Stimulated activated CD4-positive, alpha-beta T cell treated with anti-CD3 and anti-CD28 coated beads, Interleukin-15, amount 100 ng/mL, for 24 hours (primary cell): ENCODE results near the gene TGM4.
"Not testable (repeated sequence)": the region's sequence is repeated elsewhere in the genome, so short reads cannot be mapped to it uniquely, and the experiment has no call there.

Experiments used
- DNase-seq: peaks from one replicate; pipeline ENCODE4 v3.0.0-alpha.2; 2020

The TGM4 gene

GRCh38 chr3:44874308-44874707, at the start of gene TGM4:
TGM4 (plus strand) TSS chr3:44874608; CDS start chr3:44874679, 71 bp downstream.
- DNase-seq, result no peak

- no peak for DNase-seq
These were observed 49.0 kb upstream of the TGM4 start for GRCh38 chr3:44825264-44825925.

GRCh38 chr3:44827196-44827595, 47.2 kb upstream of the TGM4 start:
- no peak for DNase-seq

- no peak for DNase-seq
These were observed 43.2 kb upstream of the TGM4 start for GRCh38 chr3:44831232-44831631.

- no peak for DNase-seq
These were observed 42.4 kb upstream of the TGM4 start for GRCh38 chr3:44832032-44832431.

GRCh38 chr3:44832965-44833364, 41.4 kb upstream of the TGM4 start:
- no peak for DNase-seq

DNA sequence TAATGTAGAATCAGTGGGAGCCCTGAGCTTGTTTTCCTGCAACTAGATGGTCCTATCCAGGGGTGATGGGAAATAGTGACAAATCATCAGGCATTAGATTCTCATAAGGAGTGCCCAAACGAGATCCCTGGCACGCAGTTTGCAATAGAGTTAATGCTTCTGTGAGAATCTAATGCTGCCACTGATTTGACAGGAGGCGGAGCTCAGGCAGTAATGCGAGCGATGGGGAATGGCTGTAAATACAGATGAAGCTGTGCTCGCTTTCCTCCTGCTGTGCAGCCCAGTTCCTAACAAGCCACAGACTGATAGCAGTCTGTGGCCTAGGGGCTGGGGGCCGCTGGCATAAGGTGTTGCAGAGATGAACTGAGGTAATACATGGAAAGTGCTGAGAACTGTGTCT, 41.0 kb upstream of the TGM4 start:
- DNase-seq, result no peak

- DNase-seq, result no peak
These were observed 38.7 kb upstream of the TGM4 start for GRCh38 chr3:44835684-44836083.

DNA sequence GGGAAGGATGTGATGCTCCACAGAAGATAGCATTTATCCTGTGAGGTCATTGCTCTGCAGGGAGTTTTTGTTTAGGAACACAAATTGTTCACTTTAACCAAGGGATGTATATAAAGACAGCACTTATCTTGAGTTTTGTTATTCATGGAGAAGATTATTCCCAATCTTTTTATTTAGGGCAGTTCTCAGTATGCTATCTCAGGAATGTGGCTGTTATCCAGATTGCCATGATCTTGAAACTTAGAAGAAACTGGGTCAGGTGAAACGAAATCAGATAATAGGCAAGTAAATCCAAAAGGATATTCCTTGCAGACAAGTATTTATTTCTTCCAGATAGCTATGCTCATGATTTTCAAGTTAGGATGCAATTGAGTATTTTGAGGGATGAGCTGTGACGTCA, 32.0 kb upstream of the TGM4 start:
- DNase-seq, result no peak

- no peak for DNase-seq
These were observed 28.6 kb upstream of the TGM4 start for GRCh38 chr3:44845528-44846520.

DNA sequence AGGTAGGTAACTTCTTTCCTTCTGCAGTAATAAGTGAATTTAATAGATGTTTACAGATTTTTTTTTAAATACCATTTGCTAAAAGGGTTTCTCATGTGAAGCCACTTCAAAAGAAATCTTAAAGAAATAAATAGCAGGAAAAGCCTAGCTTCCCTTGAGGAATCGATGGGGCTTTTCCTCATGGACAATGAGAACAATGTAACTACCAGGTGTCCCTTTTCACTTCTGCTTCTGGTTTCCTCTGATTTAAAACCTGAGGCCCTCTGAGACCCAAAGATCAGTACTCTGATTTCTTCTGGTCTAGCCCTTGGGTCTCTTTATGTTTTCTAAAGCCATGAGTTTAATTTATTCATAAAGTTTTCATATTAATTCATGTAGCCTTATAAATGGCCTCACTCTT, 25.8 kb upstream of the TGM4 start:
- DNase-seq, result no peak

DNA sequence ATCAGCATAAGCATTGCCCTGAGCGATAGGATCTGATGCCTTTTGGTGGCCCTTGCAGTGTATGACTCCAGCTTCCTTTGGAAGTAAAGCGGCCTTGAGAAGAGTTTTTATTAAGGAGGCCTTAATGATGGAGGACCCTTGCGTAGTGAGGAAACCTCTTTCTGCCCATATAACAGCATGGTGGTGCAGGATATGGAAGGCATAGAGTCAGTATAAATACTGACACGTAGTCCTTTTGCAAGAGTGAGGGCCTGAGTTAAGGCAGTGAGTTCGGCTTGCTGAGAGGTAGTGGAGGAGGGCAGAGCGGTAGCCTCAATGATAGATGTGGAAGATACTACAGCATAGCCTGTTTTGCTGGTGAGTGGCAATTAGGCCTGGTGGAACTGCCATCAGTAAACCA, 17.7 kb upstream of the TGM4 start:
- DNase-seq, result not testable (repeated sequence)

- no peak for DNase-seq
These were observed 14.3 kb upstream of the TGM4 start for GRCh38 chr3:44860117-44860516.

DNA sequence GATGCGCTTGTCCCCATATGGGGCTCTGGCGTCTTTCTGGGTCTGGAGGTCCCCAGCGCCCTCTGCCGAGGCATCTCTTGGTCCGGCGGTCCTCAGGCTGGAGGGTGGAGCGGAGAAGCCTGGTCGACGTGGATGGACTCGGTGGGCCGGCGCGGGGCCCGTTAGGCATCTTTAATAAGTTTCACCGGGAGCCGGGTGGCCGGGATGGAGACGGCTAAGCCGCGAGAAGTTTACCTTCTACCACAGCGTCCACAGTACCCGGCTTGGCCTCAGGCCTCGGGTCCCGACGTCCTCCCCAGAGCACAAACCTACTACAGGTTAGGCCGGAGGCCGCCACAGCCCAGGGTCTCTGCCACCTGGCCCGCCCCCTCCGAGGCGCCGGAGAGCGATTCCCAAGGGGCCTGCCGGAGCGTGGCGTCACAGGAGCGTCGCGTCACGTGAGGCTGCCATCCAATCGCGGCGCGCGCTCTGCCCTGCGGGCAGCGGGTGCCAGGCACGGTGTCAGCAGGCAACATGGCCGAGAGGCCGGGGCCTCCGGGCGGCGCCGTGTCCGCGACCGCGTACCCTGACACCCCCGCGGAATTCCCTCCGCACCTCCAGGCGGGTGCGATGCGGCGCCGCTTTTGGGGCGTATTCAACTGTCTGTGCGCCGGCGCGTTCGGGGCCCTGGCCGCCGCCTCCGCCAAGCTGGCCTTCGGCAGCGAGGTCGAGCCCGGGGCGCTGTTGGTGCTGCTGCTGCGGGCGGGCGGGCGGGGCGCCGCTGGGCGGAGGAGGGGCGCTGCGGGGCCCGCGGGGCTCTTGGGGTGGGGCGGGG, 12.8 kb upstream of the TGM4 start, which contains the start of gene TMEM42:
TMEM42 (plus strand) TSS at position 501 of the 814 bp plus-strand sequence; CDS start at position 514, 13 bp downstream.
- DNase-seq, result peak; percentile 91

- DNase-seq, result no peak
These were observed 12.2 kb upstream of the TGM4 start for GRCh38 chr3:44862226-44862637.

DNA sequence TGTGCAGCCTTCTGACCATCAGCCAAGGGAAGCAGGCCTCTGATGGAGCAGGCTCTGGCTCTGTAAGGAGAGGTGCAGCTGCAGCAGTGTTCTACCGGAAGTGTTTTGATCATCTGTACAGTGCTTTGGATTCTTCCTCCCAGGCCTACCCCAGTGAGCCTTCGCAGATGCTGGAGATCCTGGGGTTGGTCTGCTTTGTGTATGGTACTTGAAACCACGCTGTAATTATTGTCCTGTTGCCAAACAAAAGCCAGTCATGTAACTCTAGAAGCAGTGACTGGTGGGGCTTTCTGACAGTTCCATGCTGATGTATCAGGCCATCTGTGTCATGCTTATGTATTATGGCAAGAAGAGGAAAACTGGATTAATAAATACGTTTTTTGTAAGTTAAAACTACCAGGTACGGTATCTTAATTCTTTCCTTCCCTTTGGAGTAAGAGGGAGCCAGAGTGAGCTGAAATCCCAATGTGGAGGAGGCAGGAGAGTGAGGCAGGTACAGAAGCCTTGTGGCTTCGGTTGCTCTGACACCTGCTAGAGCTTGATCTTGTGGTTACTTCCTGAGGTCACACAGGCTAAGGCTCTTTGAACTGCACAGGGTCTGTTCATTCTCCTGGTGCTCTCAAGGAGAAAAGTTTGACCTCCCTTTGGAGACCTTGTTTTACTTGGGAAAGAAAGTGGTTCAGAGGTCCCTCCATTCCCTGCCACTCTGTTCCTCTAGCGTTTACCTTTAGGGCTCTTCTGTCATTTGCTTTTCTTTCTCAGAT, 9.0 kb upstream of the TGM4 start:
- no peak for DNase-seq

GRCh38 chr3:44867421-44868111, 6.8 kb upstream of the TGM4 start:
- DNase-seq, result no peak

DNA sequence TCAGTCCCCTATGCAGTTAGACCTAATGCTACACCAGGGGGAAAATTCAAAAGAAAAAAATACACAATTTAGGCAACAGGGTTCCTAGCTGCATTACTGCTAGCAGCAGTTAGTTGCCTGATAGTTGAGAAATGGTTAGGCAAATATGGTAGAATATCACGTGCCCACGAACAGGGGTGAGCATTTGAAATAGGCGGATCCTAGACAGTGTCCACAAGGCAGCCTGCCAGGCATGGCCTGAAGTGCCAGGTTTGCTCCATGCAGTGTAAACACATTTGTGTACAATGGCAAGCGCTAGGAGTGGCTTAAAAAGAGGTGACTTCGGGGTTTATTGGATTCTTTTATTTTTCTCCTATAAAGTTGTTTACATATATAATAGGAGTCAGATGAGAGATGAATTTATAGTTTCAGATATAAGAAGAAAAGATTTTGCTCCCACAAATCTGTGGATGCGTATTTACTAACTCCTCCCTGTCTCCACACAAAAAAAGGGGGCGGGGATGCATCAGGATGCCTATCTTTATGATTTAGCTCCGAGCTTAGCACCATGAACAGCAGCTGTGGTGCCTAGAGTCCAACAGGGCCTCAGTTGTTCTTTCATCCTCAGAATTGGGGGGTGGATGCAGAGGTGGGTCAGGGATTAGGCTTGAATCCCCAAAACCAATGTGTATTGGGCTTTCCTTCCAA, 3.9 kb upstream of the TGM4 start:
- DNase-seq, result no peak

GRCh38 chr3:44875596-44875995, 1.2 kb downstream of the TGM4 start:
- no peak for DNase-seq

- no peak for DNase-seq
These were observed 2.9 kb downstream of the TGM4 start for GRCh38 chr3:44877333-44877732.

DNA sequence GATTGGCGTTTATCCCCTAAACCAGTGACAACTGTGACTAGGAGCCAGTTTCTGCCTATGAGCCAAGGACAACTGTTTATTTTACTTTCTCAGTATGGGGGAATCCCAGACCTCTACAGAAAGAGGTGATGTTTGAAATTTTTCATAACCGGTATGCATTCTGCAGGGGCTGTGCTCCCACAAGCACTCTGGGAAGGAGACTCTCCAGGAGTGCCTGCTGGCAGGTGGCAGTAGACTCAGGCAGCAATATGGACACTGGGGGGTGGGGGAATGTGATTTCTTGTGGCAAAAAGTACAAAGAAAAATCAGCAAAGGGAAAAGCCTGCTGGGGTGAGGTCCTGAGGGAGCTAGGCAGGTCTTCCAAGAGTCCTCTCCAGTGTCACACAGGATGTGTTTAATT, 5.9 kb downstream of the TGM4 start:
- DNase-seq, result no peak
